Subcutaneous adipose tissue (tissue), 4 donors: ENCODE results near the gene ACAN. TPM values are rescaled to one million over a fixed set of nuclear protein-coding genes. Genes with fewer than 3 reads are reported as not detected.

Source experiments
- CTCF ChIP-seq: fragments of 450-650 bp; IDR thresholded peaks from one replicate; pipeline ENCODE4 v1.5.1; 2016; ENCODE audit warnings: low read depth, mild to moderate bottlenecking, control low read depth, antibody characterized with exemption, moderate library complexity
- total RNA-seq, 4 donors: library from RNA; depleted of rRNA; stranded (reverse); fragments of >200 nt; gene quantifications; one replicate each; pipeline ENCODE4 v1.1.0, GENCODE V29; 2016

The ACAN gene
- total RNA-seq, 4 donors from 2014 or later: not detected

- no peak for TF ChIP-seq CTCF
Observed at GRCh38 chr15:88864861-88865497, 61.7 kb downstream of the ACAN start.

GRCh38 chr15:88865498-88866099 is 62.4 kb downstream of the ACAN start:
- TF ChIP-seq CTCF: no peak

GRCh38 chr15:88866295-88866881 is 63.2 kb downstream of the ACAN start:
- TF ChIP-seq CTCF: no peak

GRCh38 chr15:88871313-88871712 is 68.1 kb downstream of the ACAN start:
- TF ChIP-seq CTCF: no peak

- TF ChIP-seq CTCF: no peak
Observed at GRCh38 chr15:88872106-88872505, 68.9 kb downstream of the ACAN start.

GRCh38 chr15:88872706-88873105 is 69.5 kb downstream of the ACAN start:
- TF ChIP-seq CTCF: no peak

GRCh38 chr15:88873786-88874185 is 70.5 kb downstream of the ACAN start:
- TF ChIP-seq CTCF: no peak
